MM.1S (cell line): ENCODE data around the gene S100A9.
"Not testable (repeated sequence)": the region's sequence is repeated elsewhere in the genome, so short reads cannot be mapped to it uniquely, and the experiment has no call there.

Source experiments
- EZH2phosphoT487 ChIP-seq: fragments of 300-600 bp; sonication (generic); IDR thresholded peaks from 2 replicates; pipeline ENCODE4 v1.6.1; 2018; ENCODE audit warnings: antibody characterized with exemption, low read length
- TF ChIP-seq, protein P1 (sequence below): fragments of 300-600 bp; sonication (generic); IDR thresholded peaks from 2 replicates; pipeline ENCODE4 v1.5.1; 2016; ENCODE audit warnings: antibody characterized with exemption, low read length, mixed read lengths

GRCh38 chr1:153316013-153316412 is 41.6 kb upstream of the S100A9 start:
- TF ChIP-seq, protein P1, sequence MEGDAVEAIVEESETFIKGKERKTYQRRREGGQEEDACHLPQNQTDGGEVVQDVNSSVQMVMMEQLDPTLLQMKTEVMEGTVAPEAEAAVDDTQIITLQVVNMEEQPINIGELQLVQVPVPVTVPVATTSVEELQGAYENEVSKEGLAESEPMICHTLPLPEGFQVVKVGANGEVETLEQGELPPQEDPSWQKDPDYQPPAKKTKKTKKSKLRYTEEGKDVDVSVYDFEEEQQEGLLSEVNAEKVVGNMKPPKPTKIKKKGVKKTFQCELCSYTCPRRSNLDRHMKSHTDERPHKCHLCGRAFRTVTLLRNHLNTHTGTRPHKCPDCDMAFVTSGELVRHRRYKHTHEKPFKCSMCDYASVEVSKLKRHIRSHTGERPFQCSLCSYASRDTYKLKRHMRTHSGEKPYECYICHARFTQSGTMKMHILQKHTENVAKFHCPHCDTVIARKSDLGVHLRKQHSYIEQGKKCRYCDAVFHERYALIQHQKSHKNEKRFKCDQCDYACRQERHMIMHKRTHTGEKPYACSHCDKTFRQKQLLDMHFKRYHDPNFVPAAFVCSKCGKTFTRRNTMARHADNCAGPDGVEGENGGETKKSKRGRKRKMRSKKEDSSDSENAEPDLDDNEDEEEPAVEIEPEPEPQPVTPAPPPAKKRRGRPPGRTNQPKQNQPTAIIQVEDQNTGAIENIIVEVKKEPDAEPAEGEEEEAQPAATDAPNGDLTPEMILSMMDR = not testable (repeated sequence)
- TF ChIP-seq EZH2phosphoT487 = not testable (repeated sequence)
